Brain microvascular endothelial cell (primary cell): Measurements from ENCODE around the gene PRDM16.

Experiments used
- DNase-seq: peaks from one replicate; pipeline ENCODE4 v3.0.0-alpha.2; 2020
- H3K27ac ChIP-seq: fragments of 250-450 bp; sonication (Bioruptor Pico); 2 replicates; pipeline ENCODE4 v1.5.1; 2020; ENCODE audit warnings: mild to moderate bottlenecking, moderate library complexity
- H3K27me3 ChIP-seq: fragments of 250-450 bp; sonication (Bioruptor Pico); replicated peaks from 2 replicates; pipeline ENCODE4 v1.5.1; 2020; ENCODE audit warnings: mild to moderate bottlenecking
- H3K36me3 ChIP-seq: fragments of 250-450 bp; sonication (Bioruptor Pico); replicated peaks from 2 replicates; pipeline ENCODE4 v1.5.1; 2020; ENCODE audit warnings: mild to moderate bottlenecking
- H3K4me3 ChIP-seq: 2 replicates; pipeline ENCODE4 v1.5.1; 2011; ENCODE audit warnings: low read depth, mild to moderate bottlenecking, control low read depth, low read length, moderate library complexity
- in situ Hi-C: cut with HindIII; loops from 2 replicates; pipeline ENCODE4 v1.10.0; 2017; ENCODE audit warnings: low sequenced_read_pairs, low pct_ligation_motif_present
- TF ChIP-seq, protein P1 (sequence below): IDR thresholded peaks from 2 replicates; pipeline ENCODE4 v1.5.1; 2011; ENCODE audit warnings: low read depth, mild to moderate bottlenecking, moderate library complexity, low read length, control low read depth, inconsistent platforms; ENCODE audit errors: missing control alignments

PRDM16 gene

DNA sequence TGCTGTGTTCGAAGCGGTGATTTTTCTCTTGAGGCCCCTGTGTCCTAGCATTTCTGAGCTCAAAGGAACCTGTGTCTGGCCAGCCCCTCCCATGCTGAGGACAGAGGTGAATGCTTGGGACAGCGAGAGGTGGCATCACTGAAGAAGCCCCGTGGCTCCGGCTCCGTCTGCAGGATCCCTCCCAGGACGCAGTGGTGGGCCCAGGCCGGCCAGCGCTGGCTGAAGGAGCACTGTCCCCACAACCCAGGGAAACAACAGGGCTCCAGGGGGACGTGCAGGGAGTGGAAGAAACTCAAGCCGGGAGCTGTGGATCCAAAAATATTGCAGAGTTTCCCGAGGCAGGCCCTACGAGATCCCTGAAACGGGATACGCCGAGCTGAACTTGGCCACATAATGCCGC is 221.4 kb downstream of the PRDM16 start:
- no peak overlapping the region for H3K4me3 ChIP-seq
- no peaks in the 10 kb centered on the region for H3K27me3 ChIP-seq
- DNase-seq, result no peak
- no peak overlapping the region for H3K27ac ChIP-seq
- H3K36me3 ChIP-seq, result no peaks in the 10 kb centered on the region
- TF ChIP-seq, protein P1, sequence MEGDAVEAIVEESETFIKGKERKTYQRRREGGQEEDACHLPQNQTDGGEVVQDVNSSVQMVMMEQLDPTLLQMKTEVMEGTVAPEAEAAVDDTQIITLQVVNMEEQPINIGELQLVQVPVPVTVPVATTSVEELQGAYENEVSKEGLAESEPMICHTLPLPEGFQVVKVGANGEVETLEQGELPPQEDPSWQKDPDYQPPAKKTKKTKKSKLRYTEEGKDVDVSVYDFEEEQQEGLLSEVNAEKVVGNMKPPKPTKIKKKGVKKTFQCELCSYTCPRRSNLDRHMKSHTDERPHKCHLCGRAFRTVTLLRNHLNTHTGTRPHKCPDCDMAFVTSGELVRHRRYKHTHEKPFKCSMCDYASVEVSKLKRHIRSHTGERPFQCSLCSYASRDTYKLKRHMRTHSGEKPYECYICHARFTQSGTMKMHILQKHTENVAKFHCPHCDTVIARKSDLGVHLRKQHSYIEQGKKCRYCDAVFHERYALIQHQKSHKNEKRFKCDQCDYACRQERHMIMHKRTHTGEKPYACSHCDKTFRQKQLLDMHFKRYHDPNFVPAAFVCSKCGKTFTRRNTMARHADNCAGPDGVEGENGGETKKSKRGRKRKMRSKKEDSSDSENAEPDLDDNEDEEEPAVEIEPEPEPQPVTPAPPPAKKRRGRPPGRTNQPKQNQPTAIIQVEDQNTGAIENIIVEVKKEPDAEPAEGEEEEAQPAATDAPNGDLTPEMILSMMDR, result no peak
- in situ Hi-C loops, result no loop called here

DNA sequence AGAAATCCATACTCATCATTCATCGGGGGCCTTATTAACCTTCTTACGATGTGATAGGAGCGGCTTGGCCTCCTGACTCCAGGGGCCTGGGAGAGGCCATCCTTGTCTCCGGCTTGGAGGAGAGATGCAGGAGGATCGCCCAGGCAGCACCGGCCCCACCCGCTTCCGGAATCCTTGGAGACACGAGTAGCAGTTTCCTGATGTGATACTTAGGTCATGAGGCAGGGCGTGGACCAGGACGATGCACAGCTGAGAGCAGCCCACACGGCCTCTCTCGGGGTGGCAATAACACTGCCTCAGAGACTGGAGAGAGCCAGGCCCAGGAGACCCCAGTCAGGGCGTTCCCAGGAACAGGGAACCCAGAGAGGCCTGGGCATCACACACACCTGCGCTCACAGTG is 221.9 kb downstream of the PRDM16 start:
- Histone ChIP-seq H3K27ac (no peak overlapping the region), H3K36me3 (no peaks in the 10 kb centered on the region), H3K4me3 (no peak overlapping the region), H3K27me3 (no peaks in the 10 kb centered on the region)
- TF ChIP-seq, protein P1, result no peak
- in situ Hi-C loops, result no loop called here
- no peak for DNase-seq

DNA sequence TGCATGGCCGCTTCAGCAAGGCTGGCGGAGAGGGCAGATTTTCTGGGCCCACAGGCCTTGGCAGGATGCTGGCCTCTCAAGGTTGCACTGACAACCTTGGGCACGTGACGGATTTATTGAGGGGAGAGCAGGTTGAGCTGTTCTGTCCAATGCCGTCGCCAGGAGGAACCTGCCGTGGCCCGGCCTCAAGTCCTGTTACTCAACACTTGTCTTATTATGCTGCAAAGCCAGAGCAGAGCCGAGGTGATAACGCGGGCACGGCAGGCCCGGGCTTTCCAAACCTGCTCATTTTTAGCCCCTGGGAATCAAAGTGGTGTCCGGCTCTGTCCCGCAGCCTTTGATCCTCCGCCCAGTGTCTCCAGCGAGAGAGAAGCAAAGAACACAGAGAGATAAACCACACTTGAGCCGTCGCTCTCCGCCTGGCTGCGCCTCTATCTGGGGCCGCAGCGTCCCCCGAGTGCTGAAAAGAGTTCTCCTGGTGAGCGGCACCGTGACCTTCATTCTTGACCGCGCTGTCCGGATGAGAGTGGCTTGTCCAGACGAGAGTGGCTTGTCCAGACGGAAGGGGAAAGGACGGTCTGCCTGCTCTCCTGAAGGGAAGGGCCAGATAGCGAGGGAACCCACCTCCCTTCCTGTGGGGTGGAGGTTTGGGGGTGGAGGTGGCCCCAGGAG is 223.2 kb downstream of the PRDM16 start:
- H3K36me3 ChIP-seq, result no peaks in the 10 kb centered on the region
- in situ Hi-C loops, result no loop called here
- H3K27me3 ChIP-seq, result no peaks in the 10 kb centered on the region
- no peak overlapping the region for H3K4me3 ChIP-seq
- H3K27ac ChIP-seq, result no peak overlapping the region
- TF ChIP-seq, protein P1, result no peak
- DNase-seq, result no peak

DNA sequence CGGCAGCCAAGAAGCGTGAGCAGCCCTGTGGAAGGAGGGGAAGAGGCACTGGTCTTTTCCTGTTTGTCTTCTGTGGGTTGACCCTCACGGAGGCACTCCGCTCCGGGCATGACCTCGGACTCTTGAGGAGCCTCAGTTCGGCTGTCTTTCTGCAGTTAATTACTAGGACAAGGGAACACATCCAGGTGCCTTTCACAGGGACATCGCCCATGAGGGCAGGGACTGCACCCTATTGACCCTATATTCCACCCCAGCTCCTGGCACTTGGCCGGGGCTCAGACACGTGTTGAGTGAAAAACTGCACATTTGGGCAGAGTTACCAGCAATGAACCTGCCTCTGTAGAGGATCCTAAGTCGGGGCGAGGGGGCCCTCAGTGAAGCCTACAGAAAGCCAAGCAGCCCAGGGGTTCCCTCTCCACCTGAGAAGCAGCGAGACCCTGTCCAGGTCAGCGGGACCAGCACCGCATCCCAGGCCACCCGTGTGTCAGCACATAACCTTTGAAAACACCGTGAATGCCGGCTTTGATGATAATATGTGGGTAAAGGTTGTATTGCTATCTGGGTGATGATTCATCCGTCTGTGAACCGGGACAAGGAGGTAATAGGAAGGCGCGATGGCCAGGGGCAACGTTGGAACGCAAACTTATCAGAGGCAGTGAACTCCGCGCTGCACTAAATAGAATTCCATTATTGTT is 224.0 kb downstream of the PRDM16 start:
- Histone ChIP-seq H3K27me3 (no peaks in the 10 kb centered on the region), H3K4me3 (no peak overlapping the region), H3K27ac (no peak overlapping the region), H3K36me3 (no peaks in the 10 kb centered on the region)
- in situ Hi-C loops, result no loop called here
- TF ChIP-seq, protein P1, result no peak
- no peak for DNase-seq

DNA sequence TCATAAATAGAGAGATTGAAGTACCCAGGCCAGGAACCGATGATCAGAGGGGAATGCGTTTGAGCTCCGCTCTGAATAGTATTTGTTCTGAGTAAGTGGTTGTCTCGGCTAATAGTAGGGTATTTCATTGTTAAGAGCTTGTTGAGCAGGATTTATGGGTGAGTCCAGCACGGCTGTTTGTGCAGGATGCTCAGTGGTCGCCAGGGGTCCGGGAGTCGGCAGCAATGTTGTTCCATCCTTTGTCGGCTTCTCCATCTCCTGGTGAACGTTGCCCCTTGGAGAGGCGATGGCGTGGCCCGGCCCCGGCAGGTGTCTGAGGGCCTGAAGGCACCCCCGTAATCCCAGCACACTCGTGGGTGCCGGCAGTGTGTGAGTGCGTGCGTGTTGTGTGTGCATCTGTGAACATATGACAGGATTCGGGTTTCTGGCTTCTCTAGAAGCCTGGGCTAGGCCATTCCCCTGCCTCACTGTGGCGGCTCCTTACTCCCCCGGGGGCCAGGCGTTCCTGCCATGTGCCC is 224.6 kb downstream of the PRDM16 start:
- no peaks in the 10 kb centered on the region for H3K27me3 ChIP-seq

More for the DNA sequence above, 224.6 kb downstream of the PRDM16 start:
- in situ Hi-C loops, result no loop called here
- no peak for DNase-seq
- Histone ChIP-seq H3K4me3 (no peak overlapping the region), H3K27ac (no peak overlapping the region), H3K36me3 (no peaks in the 10 kb centered on the region)
- TF ChIP-seq, protein P1, result peak; percentile 10
